HG02973 (cell line): ENCODE measurements around the gene EPB41L5.
"Not testable (repeated sequence)": the region's sequence is repeated elsewhere in the genome, so short reads cannot be mapped to it uniquely, and the experiment has no call there.

Experiments used
- ATAC-seq: cut with Tn5 transposase; IDR thresholded peaks from one replicate; pipeline ENCODE4 v1.9.1; 2021; ENCODE audit warnings: moderate library complexity; ENCODE audit not compliant: unreplicated experiment

EPB41L5 gene

DNA sequence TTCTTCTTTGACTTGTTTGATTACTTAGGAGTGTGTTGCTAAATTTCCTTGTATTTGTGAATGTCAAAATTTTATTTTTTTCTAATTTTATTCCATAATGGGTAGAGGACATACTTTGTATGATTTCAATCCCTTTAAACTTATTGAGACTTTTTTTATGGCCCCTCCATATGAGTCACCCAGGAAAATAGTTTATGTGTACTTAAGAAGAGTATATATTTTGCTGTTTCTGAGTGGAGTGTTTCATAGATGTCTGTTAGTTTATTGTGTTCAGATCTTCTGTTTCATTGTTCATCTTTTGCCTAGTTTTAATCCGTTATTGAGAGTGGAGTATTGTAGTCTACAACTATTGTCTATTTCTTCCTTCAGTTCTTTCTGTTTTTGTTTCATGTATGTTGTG, 81.9 kb downstream of the EPB41L5 start:
- ATAC-seq = no peak

DNA sequence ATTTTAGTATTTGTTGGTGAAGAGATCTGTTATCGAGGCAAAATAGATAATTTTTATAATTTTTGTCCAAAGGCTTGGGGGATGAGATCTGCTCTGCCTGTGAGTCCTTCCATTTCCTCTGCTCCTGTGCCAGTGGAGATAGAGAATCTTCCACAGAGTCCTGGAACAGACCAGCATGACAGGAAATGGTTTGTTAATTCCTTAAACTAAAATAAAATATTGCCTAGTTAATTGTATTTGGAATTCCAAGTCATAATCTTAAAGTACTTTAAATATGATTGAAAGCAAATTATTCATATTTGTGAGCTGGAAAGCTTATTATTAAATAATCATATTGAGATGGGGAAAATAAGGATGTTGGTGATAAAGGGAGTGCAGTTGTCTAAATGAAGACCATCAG, 87.8 kb downstream of the EPB41L5 start:
- ATAC-seq = no peak

DNA sequence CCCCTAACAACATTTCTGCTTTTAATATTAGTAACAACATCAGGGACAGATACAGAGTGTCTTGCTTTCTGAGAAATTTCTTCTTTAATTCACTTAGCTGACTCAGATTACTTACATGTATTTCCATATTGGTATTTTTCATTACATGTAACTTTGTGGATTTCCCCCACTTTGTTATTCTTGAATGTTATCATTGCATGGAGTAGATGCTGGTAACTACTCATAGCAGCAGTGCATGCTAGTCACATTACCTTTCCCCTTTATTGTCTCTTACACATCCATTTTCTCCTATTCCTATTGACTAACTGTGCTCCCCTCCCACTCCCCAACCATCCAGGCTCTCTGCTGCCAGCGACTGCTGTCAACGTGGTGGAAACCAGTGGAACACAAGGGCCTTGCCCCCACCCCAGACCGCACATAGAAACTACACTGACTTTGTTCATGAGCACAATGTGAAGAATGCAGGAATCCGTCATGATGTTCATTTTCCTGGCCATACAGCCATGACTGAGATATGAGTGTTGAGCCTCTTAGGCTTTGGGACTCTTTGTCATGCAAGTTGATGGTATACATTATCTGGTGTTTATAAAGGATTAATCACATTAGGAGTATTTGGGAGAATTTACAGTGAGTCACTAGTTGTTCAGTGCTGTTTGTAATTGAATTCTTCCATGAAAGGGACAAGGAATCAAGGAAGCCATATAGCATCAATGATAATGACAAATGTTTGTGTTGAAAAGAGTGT, 91.0 kb downstream of the EPB41L5 start:
- ATAC-seq = no peak

DNA sequence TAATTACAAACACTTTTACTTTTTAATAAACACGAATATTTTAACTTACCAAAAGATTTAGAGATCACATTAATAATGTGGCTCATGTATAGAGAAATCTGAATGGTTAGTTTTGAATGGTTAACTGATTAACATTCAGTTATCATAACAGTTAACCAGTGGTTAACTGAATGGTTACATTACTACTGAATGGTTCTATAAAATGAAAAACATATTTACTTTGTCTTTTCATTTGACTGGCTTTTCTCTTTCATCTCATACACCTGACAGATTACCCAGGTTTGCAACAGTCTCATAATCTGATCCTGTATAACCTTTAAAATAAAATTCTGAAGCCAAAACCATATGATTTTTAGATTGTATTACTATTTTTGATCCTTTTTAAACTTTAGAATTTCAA, 91.9 kb downstream of the EPB41L5 start:
- no peak for ATAC-seq

DNA sequence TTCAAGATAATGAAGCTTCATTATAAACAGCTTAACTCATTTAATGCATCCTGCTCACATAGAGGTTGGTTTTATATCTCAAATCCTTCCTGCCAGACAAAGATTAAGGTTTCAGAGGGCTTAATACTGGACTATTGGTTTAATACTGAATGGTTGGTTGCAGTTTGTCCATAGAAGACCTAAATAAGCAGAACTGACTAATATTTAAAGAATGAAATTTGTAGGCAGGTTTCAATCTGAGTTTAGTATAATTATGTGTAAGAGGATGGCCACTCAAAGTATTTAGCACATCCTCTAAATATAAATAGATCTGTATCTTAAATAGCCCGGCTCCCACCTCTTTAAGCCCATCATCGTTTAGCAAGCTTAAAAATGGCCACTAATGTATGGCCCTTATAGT, 92.5 kb downstream of the EPB41L5 start:
- peak; percentile 68 for ATAC-seq

DNA sequence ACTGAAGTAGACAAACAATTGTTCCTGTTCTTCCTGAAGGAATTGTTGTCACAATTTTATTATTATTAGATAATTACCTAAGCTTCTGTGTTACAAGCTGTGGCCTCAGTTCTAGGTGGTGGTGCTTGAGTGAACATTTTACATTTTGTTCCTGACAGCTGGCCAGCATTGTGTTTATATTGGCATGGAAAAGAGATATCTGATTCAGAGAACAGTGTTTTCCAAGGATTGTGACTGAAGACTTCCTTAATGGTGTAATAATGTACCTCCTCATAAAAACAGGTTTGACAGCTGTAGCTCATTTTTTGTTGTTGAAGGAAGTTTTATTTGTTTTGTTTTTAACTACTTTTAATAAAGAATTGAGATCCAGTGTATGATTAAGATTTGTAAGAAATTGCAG, 95.2 kb downstream of the EPB41L5 start:
- ATAC-seq = no peak

DNA sequence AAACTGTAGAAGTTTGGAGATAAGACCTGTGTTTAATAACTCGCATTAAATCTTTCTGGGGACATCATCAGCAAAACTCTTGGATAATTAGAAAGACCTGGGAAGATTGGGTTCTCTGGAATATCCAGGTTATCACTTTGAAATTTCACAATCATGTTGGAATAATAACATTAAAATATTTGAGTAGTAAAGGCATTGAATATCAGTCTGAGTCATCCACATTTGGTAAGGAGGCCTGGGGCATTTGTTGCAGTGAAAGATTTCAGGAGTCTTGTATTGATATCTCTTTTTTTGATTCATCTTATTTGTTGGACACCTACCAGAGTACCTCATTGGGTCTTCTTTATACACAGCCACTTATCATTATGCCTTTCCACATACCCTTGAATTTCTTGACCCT, 95.9 kb downstream of the EPB41L5 start:
- no peak for ATAC-seq

DNA sequence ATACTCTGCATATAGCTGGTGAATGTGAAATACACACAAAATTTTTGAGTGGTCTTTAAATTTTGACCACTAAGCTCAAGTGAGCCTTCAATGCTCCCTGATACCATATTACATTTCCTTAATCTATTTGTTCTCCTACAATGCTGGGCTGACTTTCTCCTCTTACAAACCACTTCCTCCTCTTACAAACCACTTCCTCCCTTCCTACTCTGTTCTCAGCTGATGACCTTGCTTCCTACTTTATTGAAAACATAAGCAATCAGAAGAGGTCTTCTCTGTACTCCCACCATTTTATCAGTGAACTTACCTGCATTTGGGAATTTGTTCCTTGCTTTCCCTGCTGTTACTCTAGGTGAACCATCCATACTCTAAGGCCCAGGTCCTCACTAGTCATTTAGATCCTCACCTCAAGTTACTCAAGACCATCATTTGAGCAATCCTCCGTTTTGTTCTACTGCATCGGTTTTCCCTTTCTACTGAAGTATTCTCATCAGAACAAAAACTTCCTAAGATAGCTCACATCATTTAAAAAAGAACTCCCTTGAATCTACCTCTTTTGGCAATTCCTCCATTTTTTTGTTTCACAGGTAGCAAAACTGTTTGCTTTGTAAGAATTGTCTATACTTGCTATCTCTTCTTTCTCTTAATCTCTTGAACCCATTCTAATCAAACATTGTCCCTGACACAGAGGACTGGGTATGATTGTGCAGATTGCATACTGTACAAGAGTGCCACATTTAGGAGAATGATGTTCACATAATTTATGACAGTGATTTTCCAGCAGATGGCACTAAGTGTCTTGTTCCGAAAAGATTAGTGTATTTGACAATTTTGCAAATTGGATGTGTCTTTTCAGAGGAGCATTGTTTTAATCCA, 96.5 kb downstream of the EPB41L5 start:
- ATAC-seq = no peak

DNA sequence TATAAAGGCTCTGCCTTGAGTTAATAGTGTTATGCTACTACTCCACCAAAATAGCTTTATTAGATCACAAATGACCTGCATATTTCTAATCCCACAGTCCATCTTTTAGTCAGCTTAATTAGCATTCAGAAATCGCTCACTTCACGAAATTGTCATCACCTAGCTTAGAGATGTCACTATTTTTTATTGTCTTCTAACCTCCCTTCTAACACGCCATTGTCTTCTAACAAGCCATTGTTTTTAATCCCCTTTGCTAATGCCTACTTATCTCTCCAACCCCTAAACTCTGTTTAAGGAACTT, 97.1 kb downstream of the EPB41L5 start:
- no peak for ATAC-seq

DNA sequence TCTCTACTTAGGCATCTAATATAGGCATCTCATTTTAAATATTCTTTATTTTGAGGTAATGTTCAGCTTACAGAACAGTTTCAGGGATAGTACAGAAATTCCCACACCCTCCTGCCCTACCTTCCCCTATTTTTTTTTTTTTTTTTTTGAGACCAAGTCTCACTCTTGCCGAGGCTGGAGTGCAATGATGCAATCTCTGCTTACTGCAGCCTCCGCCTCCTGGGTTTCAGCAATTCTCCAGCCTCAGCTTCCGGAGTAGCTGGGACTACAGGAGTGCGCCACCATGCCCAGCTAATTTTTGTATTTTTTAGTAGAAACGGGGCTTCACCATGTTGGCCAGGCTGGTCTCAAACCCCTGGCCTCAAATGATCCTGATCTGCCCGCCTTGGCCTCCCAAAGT, 97.6 kb downstream of the EPB41L5 start:
- ATAC-seq = no peak

DNA sequence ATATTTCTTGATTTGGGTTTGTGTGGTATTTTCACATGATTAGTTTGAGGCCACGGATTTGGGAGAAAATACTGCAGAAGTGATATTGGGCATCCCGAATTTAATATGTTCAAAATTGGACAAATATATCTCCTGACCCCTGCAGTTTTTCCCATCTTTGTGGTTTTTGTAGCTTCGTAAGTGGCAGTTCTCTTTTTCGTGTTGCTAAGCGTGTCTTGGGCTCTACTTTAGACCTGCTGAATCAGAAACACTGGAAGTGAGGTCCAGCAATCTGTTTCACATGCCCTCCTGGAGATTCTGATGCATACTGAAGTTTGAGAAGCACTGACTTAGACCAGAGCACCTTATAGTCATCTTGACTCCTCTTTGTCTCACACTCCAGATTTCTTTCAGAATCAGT, 98.3 kb downstream of the EPB41L5 start:
- ATAC-seq = no peak

DNA sequence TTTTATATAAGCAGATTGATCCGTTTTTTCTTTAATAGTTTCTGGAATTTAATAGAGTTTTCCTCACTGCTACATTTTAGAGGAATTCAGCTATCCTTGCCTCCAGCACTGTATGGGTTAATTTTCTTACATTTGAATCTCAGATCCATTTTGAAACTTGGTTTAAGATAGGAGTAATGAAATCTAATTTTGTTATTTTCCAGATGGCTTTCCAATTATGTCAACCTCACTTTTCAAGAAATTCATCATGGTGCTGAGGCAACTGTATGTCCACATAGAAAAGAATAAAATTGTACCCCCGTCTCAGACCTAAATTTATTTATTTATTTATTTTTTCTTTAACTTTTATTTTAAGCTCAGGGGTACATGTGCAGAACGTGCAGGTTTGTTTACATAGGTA, 105.1 kb downstream of the EPB41L5 start:
- ATAC-seq = no peak

DNA sequence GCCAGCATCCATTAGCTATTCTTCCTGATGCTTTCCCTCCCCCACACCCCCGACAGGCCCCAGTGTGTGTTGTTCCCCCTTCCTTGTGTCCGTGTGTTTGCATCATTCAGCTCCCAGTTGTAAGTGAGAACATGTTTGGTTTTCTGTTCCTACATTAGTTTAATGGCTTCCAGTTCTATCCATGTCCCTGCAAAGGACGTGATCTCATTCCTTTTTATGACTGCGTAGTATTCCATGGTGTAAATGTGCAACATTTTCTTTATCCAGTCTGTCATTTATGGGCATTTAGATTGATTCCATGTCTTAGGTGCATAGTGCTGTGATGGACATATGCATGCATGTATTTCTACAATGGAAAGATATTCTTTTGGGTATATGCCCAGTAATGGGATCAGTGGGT, 105.6 kb downstream of the EPB41L5 start:
- ATAC-seq = no peak

DNA sequence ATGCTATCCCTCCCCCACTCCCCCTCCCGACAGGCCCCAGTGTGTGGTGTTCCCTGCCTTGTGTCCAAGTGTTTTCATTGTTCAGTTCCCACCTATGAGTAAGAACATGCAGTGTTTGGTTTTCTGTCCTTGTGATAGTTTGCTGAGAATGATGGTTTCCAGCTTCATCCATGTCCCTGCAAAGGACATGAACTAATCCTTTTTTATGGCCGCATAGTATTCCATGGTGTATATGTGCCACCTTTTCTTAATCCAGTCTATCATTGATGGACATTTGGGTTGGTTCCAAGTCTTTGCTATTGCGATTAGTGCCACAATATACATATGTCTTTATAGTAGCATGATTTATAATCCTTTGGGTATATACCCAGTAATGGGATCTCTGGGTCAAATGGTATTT, 108.5 kb downstream of the EPB41L5 start:
- not testable (repeated sequence) for ATAC-seq

DNA sequence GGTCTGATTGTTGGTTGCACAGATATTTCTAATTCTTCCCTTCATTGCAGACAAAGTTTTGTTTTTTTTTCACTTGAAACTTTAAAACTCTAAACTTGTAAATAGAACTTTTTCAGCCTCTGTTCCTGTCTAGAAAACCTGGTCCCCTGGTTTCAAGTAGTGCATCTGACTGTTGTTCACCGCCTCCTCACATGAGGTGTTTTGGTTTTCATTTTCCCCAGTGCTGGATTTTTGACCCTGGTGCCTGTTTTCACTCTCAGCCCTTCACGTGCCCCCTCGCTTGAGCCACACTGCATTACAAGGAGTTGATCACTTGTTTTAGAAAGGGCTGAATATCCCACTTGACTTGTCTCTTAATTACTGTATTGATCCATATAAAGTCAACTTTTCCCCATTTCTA, 110.2 kb downstream of the EPB41L5 start:
- ATAC-seq = no peak

DNA sequence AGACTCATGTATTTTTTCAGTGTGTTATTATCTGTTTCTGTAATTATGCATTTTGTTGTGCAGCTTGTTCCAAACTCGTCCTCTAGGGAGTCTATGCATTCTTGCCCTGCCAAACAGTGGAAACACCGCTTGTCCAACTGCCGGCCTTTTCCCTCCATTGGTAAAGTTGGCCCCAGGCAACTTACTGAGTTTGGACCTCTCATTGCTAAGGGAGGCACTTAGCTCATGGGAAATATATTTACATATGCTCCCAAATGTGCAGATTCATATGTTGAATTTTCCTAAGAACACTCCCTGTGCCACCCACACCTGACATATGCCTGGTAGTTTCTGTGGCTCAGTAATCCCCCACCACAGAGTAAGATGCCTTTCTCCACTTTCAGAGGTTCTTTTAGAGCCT, 112.3 kb downstream of the EPB41L5 start:
- no peak for ATAC-seq

DNA sequence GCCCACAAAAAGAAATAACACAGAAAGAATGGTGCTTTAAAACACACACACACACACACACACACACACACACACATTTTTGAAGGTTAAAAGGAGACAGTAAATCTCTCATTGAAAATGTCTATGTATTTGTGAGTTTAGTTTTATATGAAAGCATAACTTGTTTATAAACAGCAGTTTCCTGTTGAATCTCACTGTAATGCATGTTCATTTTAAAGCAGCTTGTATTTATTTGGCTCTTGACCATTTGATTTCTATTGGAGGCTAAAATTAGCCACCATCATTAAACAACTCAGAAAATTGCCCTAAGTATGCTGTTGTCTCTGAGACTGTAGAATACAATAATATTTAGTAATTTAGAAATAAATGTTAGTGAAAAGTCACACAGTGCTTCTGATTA, 115.3 kb downstream of the EPB41L5 start:
- no peak for ATAC-seq

DNA sequence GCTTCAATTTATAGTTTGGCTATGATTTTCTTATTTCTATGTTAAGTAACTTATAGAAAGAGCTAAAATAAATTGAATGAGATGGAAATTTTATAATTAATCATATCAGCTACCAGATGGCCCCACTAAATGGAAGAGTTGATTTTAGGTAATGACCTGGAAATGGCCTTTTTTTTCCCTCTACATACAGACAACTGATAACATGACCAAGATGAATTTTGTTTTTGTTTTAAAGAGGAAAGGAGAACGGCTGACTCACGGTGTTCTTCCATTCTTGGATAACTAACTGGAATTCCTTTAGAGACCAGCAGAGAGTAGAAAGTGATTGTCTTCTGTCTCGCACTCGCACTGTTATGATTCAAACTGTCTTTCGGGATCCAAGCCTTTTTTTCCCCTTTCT, 119.3 kb downstream of the EPB41L5 start:
- no peak for ATAC-seq

DNA sequence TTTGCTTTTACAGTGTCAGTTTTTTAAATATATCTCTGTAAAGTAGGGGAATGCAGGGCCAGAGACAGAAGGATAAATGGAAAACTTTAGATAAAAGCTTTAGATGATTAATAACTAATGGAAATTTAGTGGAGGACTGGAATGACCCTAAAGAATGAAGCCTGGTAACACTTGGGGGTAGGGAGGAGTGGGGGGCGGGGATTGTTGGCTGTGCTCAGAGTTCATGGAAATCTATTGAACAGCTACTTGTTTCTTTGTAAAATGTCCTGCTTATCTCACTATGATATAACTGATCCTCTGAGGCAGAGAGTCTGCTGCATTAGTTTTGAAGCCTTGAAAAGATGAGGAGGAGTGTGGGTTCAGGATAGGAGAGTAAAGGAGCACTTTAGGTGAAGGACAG, 119.8 kb downstream of the EPB41L5 start:
- ATAC-seq = no peak

DNA sequence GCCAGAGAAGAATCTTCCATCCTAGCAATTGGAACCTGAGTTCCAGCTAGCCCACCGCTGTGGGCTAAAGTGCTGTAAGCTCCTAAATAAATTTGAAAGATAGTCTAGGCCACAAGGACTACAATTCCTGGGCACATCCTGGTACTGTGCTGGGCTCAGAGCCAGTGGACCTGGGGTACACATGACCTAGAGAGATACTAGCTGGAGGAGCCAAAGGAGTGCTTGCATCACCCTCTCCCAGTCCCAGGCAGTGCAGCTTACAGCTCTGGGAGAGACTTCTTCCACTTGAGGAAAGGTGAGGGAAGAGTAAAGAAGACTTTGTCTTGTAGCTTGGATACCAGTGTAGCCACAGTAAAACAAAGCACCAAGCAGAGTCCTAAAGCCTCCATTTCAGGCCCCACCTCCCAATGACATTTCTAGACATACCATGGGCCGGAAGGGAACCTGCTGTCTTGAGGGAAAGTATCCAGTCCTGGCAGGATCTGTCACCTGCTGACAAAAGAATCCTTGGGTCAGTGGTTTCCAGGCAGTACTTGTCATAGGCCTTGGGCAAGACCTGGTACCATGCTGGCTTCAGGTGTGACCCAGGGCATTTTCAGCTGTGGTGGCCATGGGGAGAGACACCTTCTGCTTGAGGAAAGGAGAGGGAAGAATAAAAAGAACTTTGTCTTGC, 120.8 kb downstream of the EPB41L5 start:
- ATAC-seq = no peak

DNA sequence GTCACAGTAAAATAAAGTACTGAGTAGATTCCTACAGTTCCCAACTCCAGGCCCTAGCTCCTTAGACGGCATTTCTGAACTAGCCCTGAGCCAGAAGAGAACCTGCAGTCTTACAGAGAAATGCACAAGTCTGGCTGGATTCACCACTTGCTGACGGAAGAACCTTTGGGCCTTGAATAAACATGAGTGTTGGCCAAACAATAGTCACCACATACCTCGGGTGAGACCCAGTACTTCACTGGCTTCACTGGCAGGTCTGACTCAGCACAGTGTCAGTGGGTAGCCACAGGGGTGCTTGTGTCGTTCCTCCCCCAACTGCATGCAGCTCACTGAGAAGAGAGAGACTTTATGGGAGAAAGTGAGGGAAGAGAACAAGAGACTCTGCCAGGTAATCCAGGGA, 121.4 kb downstream of the EPB41L5 start:
- no peak for ATAC-seq

DNA sequence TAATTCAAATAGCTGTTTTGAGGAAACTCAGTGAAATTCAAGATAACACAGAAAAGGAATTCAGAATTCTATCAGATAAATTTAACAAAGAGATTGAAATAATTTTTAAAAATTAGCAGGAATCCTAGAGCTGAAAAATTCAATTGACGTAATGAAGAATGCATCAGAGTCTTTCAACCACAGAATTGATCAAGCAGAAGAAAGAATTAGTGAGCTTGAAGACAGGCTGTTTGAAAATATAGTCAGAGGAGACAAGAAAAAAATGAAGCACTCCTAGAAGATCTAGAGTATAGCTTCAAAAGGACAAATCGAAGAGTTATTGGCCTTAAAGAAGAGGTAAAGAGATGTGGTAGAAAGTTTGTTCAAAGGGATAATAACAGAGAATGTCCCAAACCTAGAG, 122.1 kb downstream of the EPB41L5 start:
- not testable (repeated sequence) for ATAC-seq
